ENCODE measurements around the gene DGLUCY. TPM values are rescaled to one million over a fixed set of nuclear protein-coding genes. Genes with fewer than 3 reads are reported as not detected.

DGLUCY gene
- total and polyA plus RNA-seq, 4 donors: 17.9 to 58.1 (median 24.9) TPM

- Histone ChIP-seq H3K27ac (ENCODE audit: low read depth in 1 of 2, low read length in 2 of 2) (no peak overlapping the region), H3K4me3 (ENCODE audit: low read depth in 1 of 3, low read length in 3 of 3) (no peak overlapping the region), H3K4me1 (ENCODE audit: control insufficient read depth in 4 of 4, insufficient read depth in 4 of 4, low read length in 3 of 4) (peaks cover 0 to 11% (median 3%) of the 10 kb centered on the region in 4 donors), H3K36me3 (ENCODE audit: control insufficient read depth in 4 of 4, insufficient read depth in 3 of 4, low read depth in 1 of 4, low read length in 3 of 4) (no peaks in the 10 kb centered on the region), H3K9ac (ENCODE audit: low read depth in 1 of 2, low read length in 2 of 2) (no peak overlapping the region), H3K9me3 (ENCODE audit: control insufficient read depth in 4 of 4, low read length in 3 of 4) (no peaks in the 10 kb centered on the region), H3K27me3 (ENCODE audit: control insufficient read depth in 4 of 4, insufficient read depth in 4 of 4, low read length in 3 of 4) (no peaks in the 10 kb centered on the region)
- DNase-seq (ENCODE audit: low spot score): no peak
- WGBS: 94% methylated on average over 5 of the region's 5 CpGs
- TF ChIP-seq HNF4A (conservative IDR thresholded peaks at IDR 0.05) (no peak), REST (IDR thresholded peaks at IDR 0.05) (no peak), TAF1 (conservative IDR thresholded peaks at IDR 0.05) (no peak), RAD21 (IDR thresholded peaks at IDR 0.05) (no peak), JUND (IDR thresholded peaks at IDR 0.05) (no peak), NR2F2 (IDR thresholded peaks at IDR 0.05) (no peak), RXRA (IDR thresholded peaks at IDR 0.05) (no peak)
- TF ChIP-seq, protein P1, sequence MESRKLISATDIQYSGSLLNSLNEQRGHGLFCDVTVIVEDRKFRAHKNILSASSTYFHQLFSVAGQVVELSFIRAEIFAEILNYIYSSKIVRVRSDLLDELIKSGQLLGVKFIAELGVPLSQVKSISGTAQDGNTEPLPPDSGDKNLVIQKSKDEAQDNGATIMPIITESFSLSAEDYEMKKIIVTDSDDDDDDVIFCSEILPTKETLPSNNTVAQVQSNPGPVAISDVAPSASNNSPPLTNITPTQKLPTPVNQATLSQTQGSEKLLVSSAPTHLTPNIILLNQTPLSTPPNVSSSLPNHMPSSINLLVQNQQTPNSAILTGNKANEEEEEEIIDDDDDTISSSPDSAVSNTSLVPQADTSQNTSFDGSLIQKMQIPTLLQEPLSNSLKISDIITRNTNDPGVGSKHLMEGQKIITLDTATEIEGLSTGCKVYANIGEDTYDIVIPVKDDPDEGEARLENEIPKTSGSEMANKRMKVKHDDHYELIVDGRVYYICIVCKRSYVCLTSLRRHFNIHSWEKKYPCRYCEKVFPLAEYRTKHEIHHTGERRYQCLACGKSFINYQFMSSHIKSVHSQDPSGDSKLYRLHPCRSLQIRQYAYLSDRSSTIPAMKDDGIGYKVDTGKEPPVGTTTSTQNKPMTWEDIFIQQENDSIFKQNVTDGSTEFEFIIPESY (IDR thresholded peaks at IDR 0.05): no peak
These were observed 147.2 kb downstream of the DGLUCY start for GRCh38 chr14:91261115-91261514.

DNA sequence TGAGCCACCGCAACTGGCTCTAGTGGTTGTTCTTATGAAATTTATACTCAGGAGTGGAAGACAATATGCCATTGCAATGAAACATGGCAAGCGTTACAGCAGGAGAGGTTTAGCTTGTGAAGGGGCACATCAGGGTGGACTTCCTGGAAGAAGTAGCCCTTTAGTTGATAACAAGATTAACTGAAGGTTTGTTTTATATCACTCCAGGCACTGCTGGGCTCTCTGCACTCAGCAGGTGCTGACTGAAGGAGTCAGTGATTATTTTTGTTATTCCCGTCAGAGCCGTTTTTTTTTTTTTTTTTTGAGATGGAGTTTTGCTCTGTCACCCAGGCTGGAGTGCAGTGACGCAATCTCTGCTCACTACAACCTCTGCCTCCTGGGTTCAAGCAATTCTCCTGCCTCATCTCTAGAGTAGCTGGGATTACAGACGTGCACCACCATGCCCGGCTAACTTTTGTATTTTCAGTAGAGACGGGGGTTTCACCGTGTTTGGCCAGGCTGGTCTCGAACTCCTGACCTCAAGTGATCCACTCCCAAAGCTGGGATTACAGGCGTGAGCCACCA, 148.2 kb downstream of the DGLUCY start:
- Histone ChIP-seq H3K36me3 (ENCODE audit: control insufficient read depth in 4 of 4, insufficient read depth in 3 of 4, low read depth in 1 of 4, low read length in 3 of 4) (no peaks in the 10 kb centered on the region), H3K4me1 (ENCODE audit: control insufficient read depth in 4 of 4, insufficient read depth in 4 of 4, low read length in 3 of 4) (peaks cover 0 to 11% (median 3%) of the 10 kb centered on the region in 4 donors), H3K9me3 (ENCODE audit: control insufficient read depth in 4 of 4, low read length in 3 of 4) (no peaks in the 10 kb centered on the region), H3K9ac (ENCODE audit: low read depth in 1 of 2, low read length in 2 of 2) (no peak overlapping the region), H3K4me3 (ENCODE audit: low read depth in 1 of 3, low read length in 3 of 3) (no peak overlapping the region), H3K27me3 (ENCODE audit: control insufficient read depth in 4 of 4, insufficient read depth in 4 of 4, low read length in 3 of 4) (no peaks in the 10 kb centered on the region), H3K27ac (ENCODE audit: low read depth in 1 of 2, low read length in 2 of 2) (no peak overlapping the region)
- 88% methylated on average over 11 of the region's 11 CpGs for WGBS
- DNase-seq (ENCODE audit: low spot score): no peak
- TF ChIP-seq HNF4G (IDR thresholded peaks at IDR 0.05) (no peak), JUND (IDR thresholded peaks at IDR 0.05) (no peak), SP1 (IDR thresholded peaks at IDR 0.05) (no peak), REST (IDR thresholded peaks at IDR 0.05) (no peak), ATF3 (IDR thresholded peaks at IDR 0.05) (no peak), FOXA1 (IDR thresholded peaks at IDR 0.05) (no peak), NR2F2 (IDR thresholded peaks at IDR 0.05) (no peak), GABPA (IDR thresholded peaks at IDR 0.05 in 1 of 2, conservative IDR thresholded peaks at IDR 0.05 in 1 of 2) (no peak), EGR1 (IDR thresholded peaks at IDR 0.05; ENCODE audit: low read depth in 2 of 2) (no peak), RXRA (IDR thresholded peaks at IDR 0.05) (no peak), TAF1 (conservative IDR thresholded peaks at IDR 0.05) (no peak), HNF4A (conservative IDR thresholded peaks at IDR 0.05) (no peak), YY1 (IDR thresholded peaks at IDR 0.05) (no peak), RAD21 (IDR thresholded peaks at IDR 0.05) (no peak), FOXA2 (IDR thresholded peaks at IDR 0.05) (no peak)
- TF ChIP-seq, protein P2, sequence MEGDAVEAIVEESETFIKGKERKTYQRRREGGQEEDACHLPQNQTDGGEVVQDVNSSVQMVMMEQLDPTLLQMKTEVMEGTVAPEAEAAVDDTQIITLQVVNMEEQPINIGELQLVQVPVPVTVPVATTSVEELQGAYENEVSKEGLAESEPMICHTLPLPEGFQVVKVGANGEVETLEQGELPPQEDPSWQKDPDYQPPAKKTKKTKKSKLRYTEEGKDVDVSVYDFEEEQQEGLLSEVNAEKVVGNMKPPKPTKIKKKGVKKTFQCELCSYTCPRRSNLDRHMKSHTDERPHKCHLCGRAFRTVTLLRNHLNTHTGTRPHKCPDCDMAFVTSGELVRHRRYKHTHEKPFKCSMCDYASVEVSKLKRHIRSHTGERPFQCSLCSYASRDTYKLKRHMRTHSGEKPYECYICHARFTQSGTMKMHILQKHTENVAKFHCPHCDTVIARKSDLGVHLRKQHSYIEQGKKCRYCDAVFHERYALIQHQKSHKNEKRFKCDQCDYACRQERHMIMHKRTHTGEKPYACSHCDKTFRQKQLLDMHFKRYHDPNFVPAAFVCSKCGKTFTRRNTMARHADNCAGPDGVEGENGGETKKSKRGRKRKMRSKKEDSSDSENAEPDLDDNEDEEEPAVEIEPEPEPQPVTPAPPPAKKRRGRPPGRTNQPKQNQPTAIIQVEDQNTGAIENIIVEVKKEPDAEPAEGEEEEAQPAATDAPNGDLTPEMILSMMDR (IDR thresholded peaks at IDR 0.05; ENCODE audit: low read depth, low read length, missing input control): no peak
- TF ChIP-seq, protein P1 (IDR thresholded peaks at IDR 0.05): no peak
- TF ChIP-seq, protein P3, sequence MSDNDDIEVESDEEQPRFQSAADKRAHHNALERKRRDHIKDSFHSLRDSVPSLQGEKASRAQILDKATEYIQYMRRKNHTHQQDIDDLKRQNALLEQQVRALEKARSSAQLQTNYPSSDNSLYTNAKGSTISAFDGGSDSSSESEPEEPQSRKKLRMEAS (IDR thresholded peaks at IDR 0.05): no peak

Data from liver (tissue), 9 donors.